NCI-H524 treated with DMSO at 0.1 percent for 48 hours (cell line): ENCODE results near the gene COL4A1.

Experiments
- DNase-seq: peaks from one replicate; lab custom pipeline; 2025; lab: John Stamatoyannopoulos, UW

COL4A1 gene

GRCh38 chr13:110308656-110309359 lies 1.9 kb upstream of the COL4A1 start:
- DNase-seq, result no peak

- no peak for DNase-seq
These were observed 1.1 kb upstream of the COL4A1 start for GRCh38 chr13:110307767-110308655.

- no peak for DNase-seq
These were observed 507 bp downstream of the COL4A1 start for GRCh38 chr13:110306340-110306959.

GRCh38 chr13:110305949-110306339 lies 1.0 kb downstream of the COL4A1 start:
- no peak for DNase-seq

GRCh38 chr13:110305544-110305943 lies 1.4 kb downstream of the COL4A1 start:
- no peak for DNase-seq

- no peak for DNase-seq
These were observed 2.0 kb downstream of the COL4A1 start for GRCh38 chr13:110305001-110305400.

GRCh38 chr13:110304256-110304655 lies 2.7 kb downstream of the COL4A1 start:
- no peak for DNase-seq

GRCh38 chr13:110303644-110304043 lies 3.3 kb downstream of the COL4A1 start:
- no peak for DNase-seq

GRCh38 chr13:110302997-110303396 lies 4.0 kb downstream of the COL4A1 start:
- no peak for DNase-seq

- DNase-seq, result no peak
These were observed 5.1 kb downstream of the COL4A1 start for GRCh38 chr13:110301606-110302553.

GRCh38 chr13:110301083-110301482 lies 5.9 kb downstream of the COL4A1 start:
- no peak for DNase-seq

GRCh38 chr13:110300090-110300815 lies 6.7 kb downstream of the COL4A1 start:
- DNase-seq, result no peak

- DNase-seq, result no peak
These were observed 7.6 kb downstream of the COL4A1 start for GRCh38 chr13:110299283-110299840.

GRCh38 chr13:110298505-110299282 lies 8.3 kb downstream of the COL4A1 start:
- DNase-seq, result no peak

- DNase-seq, result no peak
These were observed 9.0 kb downstream of the COL4A1 start for GRCh38 chr13:110297766-110298504.

- DNase-seq, result no peak
These were observed 9.9 kb downstream of the COL4A1 start for GRCh38 chr13:110297011-110297410.

- no peak for DNase-seq
These were observed 12.3 kb downstream of the COL4A1 start for GRCh38 chr13:110294622-110295021.

GRCh38 chr13:110294146-110294545 lies 12.8 kb downstream of the COL4A1 start:
- no peak for DNase-seq

- no peak for DNase-seq
These were observed 13.3 kb downstream of the COL4A1 start for GRCh38 chr13:110293649-110294048.
